ENCODE measurements around the gene PCDHA6. TPM values are rescaled to one million over a fixed set of nuclear protein-coding genes. Genes with fewer than 3 reads are reported as not detected.
"Not testable (repeated sequence)": the region's sequence is repeated elsewhere in the genome, so short reads cannot be mapped to it uniquely, and the experiment has no call there.

PCDHA6 gene
- total RNA-seq, 1 donor from 2014 or later, result not detected

GRCh38 chr5:140801494-140801841 lies 26.3 kb upstream of the PCDHA6 start:
- Mint-ChIP-seq H3K27ac (no peak overlapping the region), H3K4me1 (ENCODE audit: low read depth) (no peaks in the 10 kb centered on the region), H3K36me3 (ENCODE audit: low read depth) (no peaks in the 10 kb centered on the region), H3K27me3 (ENCODE audit: insufficient read depth) (no peaks in the 10 kb centered on the region), H3K4me3 (no peak overlapping the region), H3K9me3 (peaks cover 38% of the 10 kb centered on the region)
- DNase-seq (ENCODE audit: low spot score), result no peak
- intact Hi-C loops (cut with micrococcal nuclease), result loop anchor here (5.0 kb wide), 1 partner anchor 41 kb away; the partner anchor contains the start of gene PCDHA8

GRCh38 chr5:140802381-140802780 lies 25.4 kb upstream of the PCDHA6 start:
- not testable (repeated sequence) for H3K27ac Mint-ChIP-seq; H3K4me3 Mint-ChIP-seq; H3K4me1 Mint-ChIP-seq (ENCODE audit: low read depth); H3K36me3 Mint-ChIP-seq (ENCODE audit: low read depth); DNase-seq (ENCODE audit: low spot score); H3K27me3 Mint-ChIP-seq (ENCODE audit: insufficient read depth)
- intact Hi-C loops (cut with micrococcal nuclease), result loop anchor here (5.0 kb wide), 1 partner anchor 40 kb away; the partner anchor contains the start of gene PCDHA8
- peaks cover 38% of the 10 kb centered on the region for H3K9me3 Mint-ChIP-seq

GRCh38 chr5:140802781-140803271 lies 24.9 kb upstream of the PCDHA6 start:
- H3K4me3 Mint-ChIP-seq, result no peak overlapping the region
- H3K9me3 Mint-ChIP-seq, result peaks cover 43% of the 10 kb centered on the region
- intact Hi-C loops (cut with micrococcal nuclease), result loop anchor here (5.0 kb wide), 1 partner anchor 39 kb away; the partner anchor contains the start of gene PCDHA8
- H3K27ac Mint-ChIP-seq, result no peak overlapping the region
- no peaks in the 10 kb centered on the region for H3K36me3 Mint-ChIP-seq (ENCODE audit: low read depth)
- no peaks in the 10 kb centered on the region for H3K4me1 Mint-ChIP-seq (ENCODE audit: low read depth)
- H3K27me3 Mint-ChIP-seq (ENCODE audit: insufficient read depth), result no peaks in the 10 kb centered on the region
- DNase-seq (ENCODE audit: low spot score), result no peak

GRCh38 chr5:140806834-140807775 lies 20.7 kb upstream of the PCDHA6 start, which contains the start of gene PCDHA4:
Gene PCDHA4 (plus strand): TSS chr5:140807068.
- Mint-ChIP-seq H3K36me3 (ENCODE audit: low read depth) (no peaks in the 10 kb centered on the region), H3K27ac (no peak within 1 kb of the TSS), H3K9me3 (peaks cover 35% of the 10 kb centered on the region), H3K4me1 (ENCODE audit: low read depth) (no peaks in the 10 kb centered on the region), H3K4me3 (no peak within 1 kb of the TSS), H3K27me3 (ENCODE audit: insufficient read depth) (no peaks in the 10 kb centered on the region)
- DNase-seq (ENCODE audit: low spot score), result no peak
- intact Hi-C loops (cut with micrococcal nuclease), result no loop called here

- H3K4me1 Mint-ChIP-seq (ENCODE audit: low read depth); intact Hi-C loops (cut with micrococcal nuclease); H3K4me3 Mint-ChIP-seq; H3K36me3 Mint-ChIP-seq (ENCODE audit: low read depth); H3K27ac Mint-ChIP-seq; H3K27me3 Mint-ChIP-seq (ENCODE audit: insufficient read depth); DNase-seq (ENCODE audit: low spot score): not testable (repeated sequence)
- peaks cover 40% of the 10 kb centered on the region for H3K9me3 Mint-ChIP-seq
Observed at GRCh38 chr5:140808241-140808888, 19.4 kb upstream of the PCDHA6 start.

GRCh38 chr5:140808889-140809291 lies 18.9 kb upstream of the PCDHA6 start:
- Mint-ChIP-seq H3K27ac (no peak overlapping the region), H3K27me3 (ENCODE audit: insufficient read depth) (no peaks in the 10 kb centered on the region), H3K4me3 (no peak overlapping the region), H3K9me3 (peaks cover 35% of the 10 kb centered on the region), H3K4me1 (ENCODE audit: low read depth) (no peaks in the 10 kb centered on the region), H3K36me3 (ENCODE audit: low read depth) (no peaks in the 10 kb centered on the region)
- intact Hi-C loops (cut with micrococcal nuclease), result no loop called here
- no peak for DNase-seq (ENCODE audit: low spot score)

GRCh38 chr5:140821375-140822280 lies 6.1 kb upstream of the PCDHA6 start, which contains the start of gene PCDHA5:
Gene PCDHA5 (plus strand): TSS chr5:140821613.
- intact Hi-C loops (cut with micrococcal nuclease), result no loop called here
- Mint-ChIP-seq H3K36me3 (ENCODE audit: low read depth) (no peaks in the 10 kb centered on the region), H3K9me3 (peaks cover 14% of the 10 kb centered on the region), H3K27me3 (ENCODE audit: insufficient read depth) (no peaks in the 10 kb centered on the region), H3K4me3 (no peak within 1 kb of the TSS), H3K4me1 (ENCODE audit: low read depth) (no peaks in the 10 kb centered on the region), H3K27ac (no peak within 1 kb of the TSS)
- DNase-seq (ENCODE audit: low spot score), result no peak

GRCh38 chr5:140822281-140822629 lies 5.5 kb upstream of the PCDHA6 start:
- Mint-ChIP-seq H3K4me1 (ENCODE audit: low read depth) (no peaks in the 10 kb centered on the region), H3K9me3 (peaks cover 20% of the 10 kb centered on the region), H3K36me3 (ENCODE audit: low read depth) (no peaks in the 10 kb centered on the region), H3K27me3 (ENCODE audit: insufficient read depth) (peaks cover 2% of the 10 kb centered on the region), H3K27ac (no peak overlapping the region), H3K4me3 (no peak overlapping the region)
- intact Hi-C loops (cut with micrococcal nuclease), result no loop called here
- DNase-seq (ENCODE audit: low spot score), result no peak

- intact Hi-C loops (cut with micrococcal nuclease), result not testable (repeated sequence)
Observed at GRCh38 chr5:140822969-140823368, 4.8 kb upstream of the PCDHA6 start.

GRCh38 chr5:140823475-140823874 lies 4.3 kb upstream of the PCDHA6 start:
- peaks cover 2% of the 10 kb centered on the region for H3K36me3 Mint-ChIP-seq (ENCODE audit: low read depth)
- DNase-seq (ENCODE audit: low spot score), result no peak
- no peak overlapping the region for H3K27ac Mint-ChIP-seq
- peaks cover 31% of the 10 kb centered on the region for H3K9me3 Mint-ChIP-seq
- intact Hi-C loops (cut with micrococcal nuclease), result no loop called here
- H3K4me3 Mint-ChIP-seq, result no peak overlapping the region
- no peaks in the 10 kb centered on the region for H3K4me1 Mint-ChIP-seq (ENCODE audit: low read depth)
- peaks cover 2% of the 10 kb centered on the region for H3K27me3 Mint-ChIP-seq (ENCODE audit: insufficient read depth)

More at GRCh38 chr5:140822969-140823368, 4.8 kb upstream of the PCDHA6 start:
- not testable (repeated sequence) for H3K4me1 Mint-ChIP-seq (ENCODE audit: low read depth); H3K36me3 Mint-ChIP-seq (ENCODE audit: low read depth); H3K4me3 Mint-ChIP-seq; H3K27ac Mint-ChIP-seq; DNase-seq (ENCODE audit: low spot score); H3K27me3 Mint-ChIP-seq (ENCODE audit: insufficient read depth)
- H3K9me3 Mint-ChIP-seq, result peaks cover 26% of the 10 kb centered on the region

GRCh38 chr5:140828362-140828737 lies 590 bp downstream of the PCDHA6 start:
- intact Hi-C loops (cut with micrococcal nuclease), result no loop called here
- no peaks in the 10 kb centered on the region for H3K4me1 Mint-ChIP-seq (ENCODE audit: low read depth)

More at GRCh38 chr5:140828362-140828737, 590 bp downstream of the PCDHA6 start:
- Mint-ChIP-seq H3K27me3 (ENCODE audit: insufficient read depth) (peaks cover 2% of the 10 kb centered on the region), H3K9me3 (peaks cover 43% of the 10 kb centered on the region), H3K4me3 (no peak overlapping the region), H3K36me3 (ENCODE audit: low read depth) (peaks cover 2% of the 10 kb centered on the region), H3K27ac (no peak overlapping the region)
- DNase-seq (ENCODE audit: low spot score), result no peak
